Activated gamma-delta T cell treated with Interleukin-2 at 50 U/mL for 16 hours (primary cell): ENCODE measurements around the gene FNBP1.
"Not testable (repeated sequence)": the region's sequence is repeated elsewhere in the genome, so short reads cannot be mapped to it uniquely, and the experiment has no call there.

Experiments
- DNase-seq: peaks from one replicate; pipeline ENCODE4 v3.0.0-alpha.2; 2020

FNBP1 gene

DNA sequence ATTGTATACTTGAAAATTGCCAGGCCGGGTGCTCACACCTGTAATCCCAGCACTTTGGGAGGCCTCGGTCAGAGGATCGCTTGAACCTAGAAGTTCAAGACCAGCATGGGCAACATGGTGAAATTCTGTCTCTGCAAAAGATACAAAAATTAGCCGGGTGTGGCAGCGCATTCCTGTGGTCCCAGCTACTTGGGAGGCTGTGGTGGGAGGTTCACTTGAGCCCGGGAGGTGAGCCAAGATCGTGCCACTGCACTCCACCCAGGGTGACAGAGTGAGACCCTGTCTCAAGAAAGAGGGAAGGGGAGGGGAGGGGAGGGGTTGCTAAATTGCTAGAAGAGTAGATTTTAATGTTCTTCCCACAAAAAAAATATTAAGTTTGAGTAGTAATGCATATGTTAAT is 53.2 kb downstream of the FNBP1 start:
- no peak for DNase-seq

DNA sequence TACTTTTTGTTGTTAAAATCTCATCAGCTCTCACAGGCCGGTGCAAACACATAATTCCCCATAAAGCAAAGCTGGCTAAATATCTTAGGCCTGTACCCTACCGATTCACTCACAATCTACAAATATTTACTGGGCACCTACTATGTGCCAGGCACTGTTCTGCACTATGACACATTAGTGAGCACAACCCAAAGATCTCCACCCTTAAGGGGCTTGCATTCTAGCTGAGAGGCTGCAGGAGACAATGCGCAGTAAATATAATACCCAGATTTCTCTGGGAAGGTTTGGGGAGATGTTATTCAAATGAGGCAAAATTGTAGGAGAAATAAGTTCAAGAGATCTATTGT is 53.7 kb downstream of the FNBP1 start:
- no peak for DNase-seq

- DNase-seq: no peak
Measured at GRCh38 chr9:129988607-129989361, 54.2 kb downstream of the FNBP1 start.

DNA sequence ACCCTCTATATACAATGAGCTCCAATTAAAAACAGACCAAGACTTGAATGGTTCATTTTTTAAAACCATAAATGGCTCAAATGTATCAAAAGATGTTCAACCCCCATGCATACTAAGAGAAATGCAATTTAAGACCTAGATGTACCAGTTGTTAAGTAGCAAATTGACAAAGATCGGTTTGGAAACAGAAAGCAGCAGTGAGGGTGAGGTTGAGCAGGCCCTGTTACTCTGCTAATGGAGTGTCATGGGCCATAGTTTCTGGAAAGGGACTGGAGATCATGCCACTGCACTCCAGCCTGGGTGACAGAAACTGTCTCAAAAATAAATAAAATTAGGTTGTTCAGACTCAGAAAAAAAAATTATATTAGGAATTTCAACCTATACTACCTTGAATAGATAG is 55.0 kb downstream of the FNBP1 start:
- no peak for DNase-seq

DNA sequence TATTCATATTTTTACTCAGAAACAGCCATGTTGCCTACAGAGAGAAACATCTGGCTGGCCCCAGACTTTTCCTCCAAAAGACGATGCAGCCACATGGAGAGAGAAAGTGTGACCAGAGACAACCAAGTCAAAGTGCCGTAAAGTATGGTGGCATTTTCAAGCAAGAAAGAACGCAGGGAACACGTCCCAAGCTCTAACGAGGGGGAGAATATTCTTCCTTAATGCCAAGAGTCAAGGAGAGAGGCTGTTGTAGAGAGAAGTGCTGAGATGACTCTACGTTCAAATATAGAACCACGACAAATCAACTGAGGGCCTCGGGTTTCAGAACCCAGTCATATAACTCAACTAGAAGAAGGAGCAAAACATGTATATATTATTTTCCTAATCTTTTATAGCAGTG is 55.9 kb downstream of the FNBP1 start:
- DNase-seq: no peak

- not testable (repeated sequence) for DNase-seq
Measured at GRCh38 chr9:129984589-129984988, 58.4 kb downstream of the FNBP1 start.

DNA sequence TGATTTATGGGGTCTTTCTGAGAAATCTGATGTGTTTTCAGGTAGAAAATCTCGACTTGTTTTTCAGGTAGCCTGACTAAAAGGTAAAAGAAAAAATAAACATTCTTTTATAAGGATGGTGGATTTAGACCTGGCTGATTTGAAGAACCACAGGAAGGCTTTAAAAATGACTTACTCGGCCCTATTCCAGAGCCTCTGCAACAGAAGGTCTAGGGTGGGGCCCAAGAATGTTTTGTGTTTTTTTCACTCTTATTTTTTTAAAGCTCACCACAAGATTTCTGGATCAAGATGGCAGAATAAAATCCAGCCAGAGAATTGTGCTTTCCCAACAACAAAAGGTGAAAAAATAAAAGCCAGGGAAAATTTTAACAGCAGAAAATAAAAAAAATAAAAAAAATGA is 59.1 kb downstream of the FNBP1 start:
- no peak for DNase-seq

DNA sequence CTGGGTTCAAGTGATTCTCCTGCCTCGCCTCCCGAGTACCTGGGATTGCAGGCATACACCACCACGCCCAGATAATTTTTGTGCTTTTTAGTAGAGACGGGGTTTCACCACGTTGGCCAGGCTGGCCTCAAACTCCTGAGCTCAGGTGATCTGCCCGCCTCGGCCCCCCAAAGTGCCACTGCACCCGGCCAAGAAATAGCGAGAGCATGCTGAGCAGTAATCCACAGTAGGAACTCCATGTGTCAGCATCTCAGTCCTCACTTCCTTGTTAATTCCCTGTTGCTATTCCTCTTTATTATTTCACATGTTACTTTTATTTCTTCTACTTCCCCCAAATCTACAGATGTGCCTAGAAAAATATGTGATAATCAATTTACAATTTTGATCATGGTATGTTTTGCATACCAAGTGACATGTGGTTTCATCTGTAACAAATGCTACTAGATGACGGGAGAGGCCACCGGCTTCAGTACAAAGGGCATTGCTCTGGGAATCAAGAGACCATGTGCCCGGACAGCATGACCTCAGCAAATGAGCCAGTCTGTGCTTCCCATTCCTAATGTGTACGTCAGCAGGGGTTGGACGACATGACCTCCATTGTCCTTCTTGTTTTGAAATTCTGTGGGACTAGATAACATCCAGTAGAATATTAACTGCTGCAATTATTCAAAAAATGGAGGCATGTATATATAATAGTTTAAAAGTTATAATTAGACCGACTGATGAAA is 61.6 kb downstream of the FNBP1 start:
- no peak for DNase-seq

DNA sequence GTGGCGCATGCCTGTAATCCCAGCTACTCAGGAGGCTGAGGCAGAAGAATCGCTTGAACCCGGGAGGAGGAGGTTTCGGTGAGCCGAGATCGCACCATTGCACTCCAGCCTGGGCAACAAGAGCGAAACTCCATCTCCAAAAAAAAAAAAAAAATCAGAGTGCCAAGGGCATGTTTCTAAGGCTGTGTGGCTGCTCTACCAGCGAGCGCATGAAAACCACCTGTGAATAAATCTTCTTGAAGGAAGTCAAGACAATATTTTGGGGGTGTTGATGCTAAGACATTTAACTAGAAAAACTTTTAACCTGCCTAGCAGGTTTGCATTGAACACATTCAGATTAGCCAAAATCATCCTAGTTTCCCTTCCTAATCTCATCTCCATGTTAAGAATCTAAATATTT is 62.8 kb downstream of the FNBP1 start:
- DNase-seq: not testable (repeated sequence)

GRCh38 chr9:129979071-129979745 is 63.8 kb downstream of the FNBP1 start:
- DNase-seq: no peak

- no peak for DNase-seq
Measured at GRCh38 chr9:129972816-129973215, 70.2 kb downstream of the FNBP1 start.

- DNase-seq: no peak
Measured at GRCh38 chr9:129968690-129969485, 74.1 kb downstream of the FNBP1 start.

DNA sequence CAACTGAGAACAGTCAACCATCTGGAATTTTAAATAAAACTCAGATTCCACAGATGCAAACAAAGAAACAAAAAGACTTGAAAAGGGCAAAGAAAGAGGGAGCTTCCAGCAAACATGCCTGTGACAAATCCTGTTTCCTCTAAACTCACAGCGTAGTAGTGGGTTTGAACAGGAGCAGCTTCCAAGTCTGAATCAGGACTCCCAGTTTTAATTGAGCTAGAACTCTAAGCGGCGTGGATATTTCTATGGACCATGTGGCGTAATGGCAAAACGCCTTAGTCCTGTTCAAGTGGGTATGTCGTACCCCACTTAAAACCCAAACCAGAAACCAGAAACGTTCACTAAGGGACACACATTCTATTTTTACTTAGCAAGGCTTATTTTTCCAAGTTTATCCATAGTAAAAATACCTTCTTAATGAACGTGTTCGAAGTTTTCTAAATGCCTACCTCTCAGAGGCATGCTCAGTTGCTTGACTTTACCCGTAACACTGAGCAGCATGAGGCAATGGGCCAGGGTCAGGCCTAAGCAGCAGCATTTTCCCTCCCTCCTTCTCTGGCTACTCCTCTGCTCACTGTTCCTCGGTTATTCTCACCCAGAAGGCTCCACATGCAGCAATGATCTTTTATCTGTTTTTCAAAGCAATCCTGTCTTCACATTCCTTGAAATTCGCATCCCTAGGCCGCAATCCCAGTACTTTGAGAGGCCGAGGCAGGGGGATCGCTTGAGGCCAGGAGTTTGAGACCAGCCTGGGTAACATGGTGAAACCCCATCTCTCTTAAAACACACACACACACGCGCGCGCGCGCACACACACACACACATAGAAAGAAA is 77.9 kb downstream of the FNBP1 start:
- DNase-seq: no peak

GRCh38 chr9:129962889-129963703 is 79.9 kb downstream of the FNBP1 start:
- DNase-seq: peak; percentile 69

- DNase-seq: no peak
Measured at GRCh38 chr9:129962451-129962864, 80.5 kb downstream of the FNBP1 start.

- DNase-seq: no peak
Measured at GRCh38 chr9:129958796-129959195, 84.2 kb downstream of the FNBP1 start.

- no peak for DNase-seq
Measured at GRCh38 chr9:129954868-129955550, 88.0 kb downstream of the FNBP1 start.

GRCh38 chr9:129953736-129954135 is 89.3 kb downstream of the FNBP1 start:
- DNase-seq: no peak

DNA sequence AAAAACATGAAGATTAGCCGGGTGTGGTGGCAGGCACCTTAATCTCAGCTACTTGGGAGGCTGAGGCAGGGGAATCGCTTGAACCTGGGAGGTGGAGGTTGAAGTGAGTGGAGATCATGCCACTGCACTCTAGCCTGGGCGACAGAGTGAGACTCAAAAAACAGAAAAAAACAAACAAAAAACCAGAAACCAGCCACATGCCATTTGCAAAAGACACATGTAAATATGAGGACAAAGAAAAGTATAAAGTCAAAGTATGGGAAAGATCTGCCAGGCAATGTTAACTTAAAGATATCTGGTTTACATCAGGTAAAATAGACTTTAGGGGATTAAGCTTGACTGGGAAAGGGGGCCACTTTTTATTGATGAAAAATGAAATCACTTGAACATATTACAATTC is 90.7 kb downstream of the FNBP1 start:
- DNase-seq: no peak

DNA sequence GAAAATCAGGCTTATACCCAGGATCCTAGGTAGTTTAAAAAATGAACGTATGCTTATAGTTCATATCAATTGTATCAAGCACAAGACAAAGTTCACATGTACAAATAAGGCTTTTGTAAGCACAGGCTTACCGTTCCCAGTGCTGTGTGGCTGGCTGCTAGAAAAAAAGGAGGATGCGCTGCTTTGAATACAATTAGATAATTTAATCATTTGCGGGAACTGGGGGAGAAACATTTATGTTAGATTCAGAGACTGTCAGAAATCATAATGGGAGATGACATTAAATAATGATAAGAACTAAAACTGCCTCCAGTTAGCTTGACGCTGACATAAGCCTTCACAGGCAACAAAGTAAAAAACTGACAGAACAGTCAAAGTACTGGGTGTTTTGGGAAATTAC is 93.2 kb downstream of the FNBP1 start:
- DNase-seq: no peak

GRCh38 chr9:129948626-129949025 is 94.4 kb downstream of the FNBP1 start:
- not testable (repeated sequence) for DNase-seq
